Measurements from ENCODE around the gene DNAJC5G. TPM values are rescaled to one million over a fixed set of nuclear protein-coding genes. Genes with fewer than 3 reads are reported as not detected.

Gene DNAJC5G
- total and polyA plus RNA-seq, 2 of the 13 experiments (the other 11 are each of a cell fraction or from before 2014, with no cell fraction given): 0.05 TPM; not detected in 1

- TF ChIP-seq ZNF496 (CRISPR knock-in tag; IDR thresholded peaks at IDR 0.05; ENCODE audit: insufficient replicate concordance) (no peak), ETV5 (CRISPR knock-in tag; IDR thresholded peaks at IDR 0.05; ENCODE audit: borderline replicate concordance) (peak; percentile 77), NR3C1 (CRISPR knock-in tag; IDR thresholded peaks at IDR 0.05) (no peak), SIX1 (CRISPR knock-in tag; IDR thresholded peaks at IDR 0.05; ENCODE audit: borderline replicate concordance) (0 out of 2 replicates have a peak, but pooled peaks have one; percentile 36), ZNF615 (CRISPR knock-in tag; IDR thresholded peaks at IDR 0.05; ENCODE audit: borderline replicate concordance) (no peak; the same call in 1 of the 2 replicates), MBNL3 (CRISPR knock-in tag; conservative IDR thresholded peaks at IDR 0.05) (no peak), MLX (CRISPR knock-in tag; IDR thresholded peaks at IDR 0.05) (peak; percentile 87; the same call in 1 of the 2 replicates), AGO1 (IDR thresholded peaks at IDR 0.05; ENCODE audit: low read depth, low read length, poor library complexity, severe bottlenecking) (peak; percentile 91), SMARCE1 (IDR thresholded peaks at IDR 0.05; ENCODE audit: borderline replicate concordance) (no peak), MIER2 (CRISPR knock-in tag; IDR thresholded peaks at IDR 0.05) (peak; percentile 65; the same call in 1 of the 2 replicates)
- TF ChIP-seq, protein P1, sequence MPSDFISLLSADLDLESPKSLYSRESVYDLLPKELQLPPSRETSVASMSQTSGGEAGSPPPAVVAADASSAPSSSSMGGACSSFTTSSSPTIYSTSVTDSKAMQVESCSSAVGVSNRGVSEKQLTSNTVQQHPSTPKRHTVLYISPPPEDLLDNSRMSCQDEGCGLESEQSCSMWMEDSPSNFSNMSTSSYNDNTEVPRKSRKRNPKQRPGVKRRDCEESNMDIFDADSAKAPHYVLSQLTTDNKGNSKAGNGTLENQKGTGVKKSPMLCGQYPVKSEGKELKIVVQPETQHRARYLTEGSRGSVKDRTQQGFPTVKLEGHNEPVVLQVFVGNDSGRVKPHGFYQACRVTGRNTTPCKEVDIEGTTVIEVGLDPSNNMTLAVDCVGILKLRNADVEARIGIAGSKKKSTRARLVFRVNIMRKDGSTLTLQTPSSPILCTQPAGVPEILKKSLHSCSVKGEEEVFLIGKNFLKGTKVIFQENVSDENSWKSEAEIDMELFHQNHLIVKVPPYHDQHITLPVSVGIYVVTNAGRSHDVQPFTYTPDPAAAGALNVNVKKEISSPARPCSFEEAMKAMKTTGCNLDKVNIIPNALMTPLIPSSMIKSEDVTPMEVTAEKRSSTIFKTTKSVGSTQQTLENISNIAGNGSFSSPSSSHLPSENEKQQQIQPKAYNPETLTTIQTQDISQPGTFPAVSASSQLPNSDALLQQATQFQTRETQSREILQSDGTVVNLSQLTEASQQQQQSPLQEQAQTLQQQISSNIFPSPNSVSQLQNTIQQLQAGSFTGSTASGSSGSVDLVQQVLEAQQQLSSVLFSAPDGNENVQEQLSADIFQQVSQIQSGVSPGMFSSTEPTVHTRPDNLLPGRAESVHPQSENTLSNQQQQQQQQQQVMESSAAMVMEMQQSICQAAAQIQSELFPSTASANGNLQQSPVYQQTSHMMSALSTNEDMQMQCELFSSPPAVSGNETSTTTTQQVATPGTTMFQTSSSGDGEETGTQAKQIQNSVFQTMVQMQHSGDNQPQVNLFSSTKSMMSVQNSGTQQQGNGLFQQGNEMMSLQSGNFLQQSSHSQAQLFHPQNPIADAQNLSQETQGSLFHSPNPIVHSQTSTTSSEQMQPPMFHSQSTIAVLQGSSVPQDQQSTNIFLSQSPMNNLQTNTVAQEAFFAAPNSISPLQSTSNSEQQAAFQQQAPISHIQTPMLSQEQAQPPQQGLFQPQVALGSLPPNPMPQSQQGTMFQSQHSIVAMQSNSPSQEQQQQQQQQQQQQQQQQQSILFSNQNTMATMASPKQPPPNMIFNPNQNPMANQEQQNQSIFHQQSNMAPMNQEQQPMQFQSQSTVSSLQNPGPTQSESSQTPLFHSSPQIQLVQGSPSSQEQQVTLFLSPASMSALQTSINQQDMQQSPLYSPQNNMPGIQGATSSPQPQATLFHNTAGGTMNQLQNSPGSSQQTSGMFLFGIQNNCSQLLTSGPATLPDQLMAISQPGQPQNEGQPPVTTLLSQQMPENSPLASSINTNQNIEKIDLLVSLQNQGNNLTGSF (CRISPR knock-in tag; IDR thresholded peaks at IDR 0.05): peak; percentile 95
- TF ChIP-seq, protein P2, sequence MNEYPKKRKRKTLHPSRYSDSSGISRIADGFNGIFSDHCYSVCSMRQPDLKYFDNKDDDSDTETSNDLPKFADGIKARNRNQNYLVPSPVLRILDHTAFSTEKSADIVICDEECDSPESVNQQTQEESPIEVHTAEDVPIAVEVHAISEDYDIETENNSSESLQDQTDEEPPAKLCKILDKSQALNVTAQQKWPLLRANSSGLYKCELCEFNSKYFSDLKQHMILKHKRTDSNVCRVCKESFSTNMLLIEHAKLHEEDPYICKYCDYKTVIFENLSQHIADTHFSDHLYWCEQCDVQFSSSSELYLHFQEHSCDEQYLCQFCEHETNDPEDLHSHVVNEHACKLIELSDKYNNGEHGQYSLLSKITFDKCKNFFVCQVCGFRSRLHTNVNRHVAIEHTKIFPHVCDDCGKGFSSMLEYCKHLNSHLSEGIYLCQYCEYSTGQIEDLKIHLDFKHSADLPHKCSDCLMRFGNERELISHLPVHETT (CRISPR knock-in tag; conservative IDR thresholded peaks at IDR 0.05): no peak
- TF ChIP-seq, protein P3, sequence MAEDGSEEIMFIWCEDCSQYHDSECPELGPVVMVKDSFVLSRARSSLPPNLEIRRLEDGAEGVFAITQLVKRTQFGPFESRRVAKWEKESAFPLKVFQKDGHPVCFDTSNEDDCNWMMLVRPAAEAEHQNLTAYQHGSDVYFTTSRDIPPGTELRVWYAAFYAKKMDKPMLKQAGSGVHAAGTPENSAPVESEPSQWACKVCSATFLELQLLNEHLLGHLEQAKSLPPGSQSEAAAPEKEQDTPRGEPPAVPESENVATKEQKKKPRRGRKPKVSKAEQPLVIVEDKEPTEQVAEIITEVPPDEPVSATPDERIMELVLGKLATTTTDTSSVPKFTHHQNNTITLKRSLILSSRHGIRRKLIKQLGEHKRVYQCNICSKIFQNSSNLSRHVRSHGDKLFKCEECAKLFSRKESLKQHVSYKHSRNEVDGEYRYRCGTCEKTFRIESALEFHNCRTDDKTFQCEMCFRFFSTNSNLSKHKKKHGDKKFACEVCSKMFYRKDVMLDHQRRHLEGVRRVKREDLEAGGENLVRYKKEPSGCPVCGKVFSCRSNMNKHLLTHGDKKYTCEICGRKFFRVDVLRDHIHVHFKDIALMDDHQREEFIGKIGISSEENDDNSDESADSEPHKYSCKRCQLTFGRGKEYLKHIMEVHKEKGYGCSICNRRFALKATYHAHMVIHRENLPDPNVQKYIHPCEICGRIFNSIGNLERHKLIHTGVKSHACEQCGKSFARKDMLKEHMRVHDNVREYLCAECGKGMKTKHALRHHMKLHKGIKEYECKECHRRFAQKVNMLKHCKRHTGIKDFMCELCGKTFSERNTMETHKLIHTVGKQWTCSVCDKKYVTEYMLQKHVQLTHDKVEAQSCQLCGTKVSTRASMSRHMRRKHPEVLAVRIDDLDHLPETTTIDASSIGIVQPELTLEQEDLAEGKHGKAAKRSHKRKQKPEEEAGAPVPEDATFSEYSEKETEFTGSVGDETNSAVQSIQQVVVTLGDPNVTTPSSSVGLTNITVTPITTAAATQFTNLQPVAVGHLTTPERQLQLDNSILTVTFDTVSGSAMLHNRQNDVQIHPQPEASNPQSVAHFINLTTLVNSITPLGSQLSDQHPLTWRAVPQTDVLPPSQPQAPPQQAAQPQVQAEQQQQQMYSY (CRISPR knock-in tag; IDR thresholded peaks at IDR 0.05): 0 out of 2 replicates have a peak, but pooled peaks have one; percentile 47
Measured at GRCh38 chr2:27322766-27323595, 47.7 kb downstream of the DNAJC5G start, which contains the start of gene MPV17 (continued).
